ENCODE results near the gene C1QTNF3. TPM values are rescaled to one million over a fixed set of nuclear protein-coding genes. Genes with fewer than 3 reads are reported as not detected.

The C1QTNF3 gene
- total RNA-seq, 2 experiments from 2014 or later, result 1.5 to 1.8 TPM

- Mint-ChIP-seq H3K36me3 (no peaks in the 10 kb centered on the region), H3K4me1 (peaks cover 8% of the 10 kb centered on the region), H3K4me3 (no peak overlapping the region), H3K9me3 (no peaks in the 10 kb centered on the region), H3K27me3 (peaks cover 5% of the 10 kb centered on the region), H3K27ac (no peak overlapping the region)
- no peak for DNase-seq
These were observed 67.2 kb downstream of the C1QTNF3 start for GRCh38 chr5:33975852-33976251.

GRCh38 chr5:33973271-33973670 is 69.7 kb downstream of the C1QTNF3 start:
- no peaks in the 10 kb centered on the region for H3K36me3 Mint-ChIP-seq
- H3K4me3 Mint-ChIP-seq, result no peak overlapping the region
- no peaks in the 10 kb centered on the region for H3K9me3 Mint-ChIP-seq
- DNase-seq, result no peak
- H3K27me3 Mint-ChIP-seq, result peaks cover 5% of the 10 kb centered on the region
- H3K4me1 Mint-ChIP-seq, result peaks cover 8% of the 10 kb centered on the region
- no peak overlapping the region for H3K27ac Mint-ChIP-seq

GRCh38 chr5:33969572-33970452 is 73.2 kb downstream of the C1QTNF3 start:
- DNase-seq, result no peak
- Mint-ChIP-seq H3K4me3 (no peak overlapping the region), H3K4me1 (peaks cover 12% of the 10 kb centered on the region), H3K27me3 (peaks cover under 1% of the 10 kb centered on the region), H3K36me3 (no peaks in the 10 kb centered on the region), H3K9me3 (no peaks in the 10 kb centered on the region), H3K27ac (no peak overlapping the region)

GRCh38 chr5:33968211-33969005 is 74.6 kb downstream of the C1QTNF3 start:
- no peaks in the 10 kb centered on the region for H3K36me3 Mint-ChIP-seq
- H3K4me3 Mint-ChIP-seq, result no peak overlapping the region
- DNase-seq, result no peak
- H3K9me3 Mint-ChIP-seq, result no peaks in the 10 kb centered on the region
- no peak overlapping the region for H3K27ac Mint-ChIP-seq
- H3K4me1 Mint-ChIP-seq, result peaks cover 17% of the 10 kb centered on the region
- H3K27me3 Mint-ChIP-seq, result no peaks in the 10 kb centered on the region

Other genes with a start within 250 kb of the C1QTNF3 start
- gene ADAMTS12, start 151.2 kb downstream of the C1QTNF3 start, total RNA-seq, result not detected
- not detected for gene RXFP3, start 106.8 kb downstream of the C1QTNF3 start, total RNA-seq
- not detected for gene SLC45A2, start 58.5 kb downstream of the C1QTNF3 start, total RNA-seq
- 10 to 100 TPM in 1 of 2 experiments, 1 to 10 TPM in 1; 9.7 to 10.5 TPM for gene AMACR, start 35.2 kb downstream of the C1QTNF3 start, total RNA-seq

All from activated naive CD8-positive, alpha-beta T cell treated with anti-CD3 and anti-CD28 coated beads for 36 hours (primary cell).